Measurements from ENCODE around the gene ATF6B. TPM values are rescaled to one million over a fixed set of nuclear protein-coding genes. Genes with fewer than 3 reads are reported as not detected.

ATF6B gene
- total and polyA plus RNA-seq, 4 donors, result 20.4 to 99.9 (median 56.6) TPM

- Histone ChIP-seq H3K27ac (ENCODE audit: low read depth, low read length) (peak overlapping the region; percentile 61), H3K27me3 (ENCODE audit: control insufficient read depth, insufficient read depth, low read length) (no peaks in the 10 kb centered on the region), H3K4me3 (ENCODE audit: low read depth, low read length) (no peak overlapping the region), H3K4me1 (ENCODE audit: control insufficient read depth, insufficient read depth, low read length) (peaks cover 17% of the 10 kb centered on the region), H3K9me3 (ENCODE audit: control insufficient read depth, insufficient read depth, low read length) (no peaks in the 10 kb centered on the region), H3K36me3 (ENCODE audit: control insufficient read depth, insufficient read depth, low read length) (peaks cover 94% of the 10 kb centered on the region)
- peak in 5 of 6 donors; percentile 51 to 92 (median 68) for DNase-seq (ENCODE audit: low read depth in 4 of 6, low spot score in 6 of 6)
- WGBS (ENCODE audit: insufficient coverage), result 19% methylated on average over 12 of the region's 17 CpGs
Measured at GRCh38 chr6:32118782-32119628, 9.0 kb downstream of the ATF6B start.

DNA sequence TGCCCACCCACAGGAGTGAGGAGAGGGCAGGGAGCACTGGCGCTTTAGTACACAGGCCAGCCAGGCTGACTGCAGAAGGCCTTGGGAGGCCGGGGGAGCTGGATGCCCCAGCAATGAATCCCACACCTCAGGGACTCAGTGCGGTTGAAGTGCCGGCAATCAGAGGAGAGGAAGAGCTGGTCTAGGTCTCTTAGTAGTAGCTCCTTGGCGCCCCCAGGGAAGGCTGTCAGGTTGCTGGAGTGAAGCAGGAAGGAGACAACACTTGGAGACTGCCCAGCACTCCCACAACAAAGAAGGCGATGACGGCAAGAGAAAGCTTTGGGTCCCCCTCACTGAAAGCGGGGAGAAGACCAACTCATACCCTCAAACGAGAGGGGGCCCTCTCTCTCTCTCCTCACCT is 10.6 kb downstream of the ATF6B start:
- Histone ChIP-seq H3K4me1 (ENCODE audit: control insufficient read depth, insufficient read depth, low read length) (peaks cover 27% of the 10 kb centered on the region), H3K9me3 (ENCODE audit: control insufficient read depth, insufficient read depth, low read length) (no peaks in the 10 kb centered on the region), H3K4me3 (ENCODE audit: low read depth, low read length) (no peak overlapping the region), H3K27ac (ENCODE audit: low read depth, low read length) (no peak overlapping the region), H3K36me3 (ENCODE audit: control insufficient read depth, insufficient read depth, low read length) (peaks cover 85% of the 10 kb centered on the region), H3K27me3 (ENCODE audit: control insufficient read depth, insufficient read depth, low read length) (no peaks in the 10 kb centered on the region)
- WGBS (ENCODE audit: insufficient coverage), result 92% methylated on average over 8 of the region's 9 CpGs
- no peak for DNase-seq (ENCODE audit: low read depth in 4 of 6, low spot score in 6 of 6)

DNA sequence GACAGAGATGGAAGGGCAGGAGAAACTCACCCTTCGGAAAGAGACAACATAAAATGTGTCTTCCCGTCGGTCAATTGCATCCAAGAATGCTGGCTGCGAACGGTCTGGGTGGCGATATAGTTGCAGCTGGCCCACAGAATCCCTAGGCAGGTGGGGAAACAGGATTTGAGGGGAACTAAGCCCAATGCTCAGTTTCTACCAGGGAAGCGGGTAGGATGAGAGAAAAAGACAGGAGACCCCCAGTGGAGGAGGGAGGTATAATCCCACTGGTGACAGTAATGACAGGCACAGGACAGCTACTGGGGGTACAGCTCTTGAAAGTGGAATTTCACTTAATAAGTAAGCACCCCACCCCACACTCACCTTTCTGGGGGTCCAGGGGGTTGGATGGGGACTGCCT is 11.4 kb downstream of the ATF6B start:
- peak in 1 of 6 donors; percentile 26 for DNase-seq (ENCODE audit: low read depth in 4 of 6, low spot score in 6 of 6)
- Histone ChIP-seq H3K4me3 (ENCODE audit: low read depth, low read length) (no peak overlapping the region), H3K4me1 (ENCODE audit: control insufficient read depth, insufficient read depth, low read length) (peaks cover 28% of the 10 kb centered on the region), H3K27ac (ENCODE audit: low read depth, low read length) (no peak overlapping the region), H3K36me3 (ENCODE audit: control insufficient read depth, insufficient read depth, low read length) (peaks cover 77% of the 10 kb centered on the region), H3K27me3 (ENCODE audit: control insufficient read depth, insufficient read depth, low read length) (no peaks in the 10 kb centered on the region), H3K9me3 (ENCODE audit: control insufficient read depth, insufficient read depth, low read length) (no peaks in the 10 kb centered on the region)
- WGBS (ENCODE audit: insufficient coverage), result 84% methylated on average over 6 of the region's 7 CpGs

GRCh38 chr6:32115623-32116022 is 12.4 kb downstream of the ATF6B start:
- DNase-seq (ENCODE audit: low read depth in 4 of 6, low spot score in 6 of 6), result no peak
- Histone ChIP-seq H3K4me1 (ENCODE audit: control insufficient read depth, insufficient read depth, low read length) (peaks cover 28% of the 10 kb centered on the region), H3K27ac (ENCODE audit: low read depth, low read length) (no peak overlapping the region), H3K27me3 (ENCODE audit: control insufficient read depth, insufficient read depth, low read length) (no peaks in the 10 kb centered on the region), H3K36me3 (ENCODE audit: control insufficient read depth, insufficient read depth, low read length) (peaks cover 67% of the 10 kb centered on the region), H3K9me3 (ENCODE audit: control insufficient read depth, insufficient read depth, low read length) (no peaks in the 10 kb centered on the region), H3K4me3 (ENCODE audit: low read depth, low read length) (no peak overlapping the region)
- WGBS (ENCODE audit: insufficient coverage), result 94% methylated on average over 2 of the region's 6 CpGs

GRCh38 chr6:32114796-32115195 is 13.2 kb downstream of the ATF6B start:
- Histone ChIP-seq H3K27ac (ENCODE audit: low read depth, low read length) (peak overlapping the region; percentile 33), H3K4me3 (ENCODE audit: low read depth, low read length) (no peak overlapping the region), H3K9me3 (ENCODE audit: control insufficient read depth, insufficient read depth, low read length) (no peaks in the 10 kb centered on the region), H3K4me1 (ENCODE audit: control insufficient read depth, insufficient read depth, low read length) (peaks cover 28% of the 10 kb centered on the region), H3K36me3 (ENCODE audit: control insufficient read depth, insufficient read depth, low read length) (peaks cover 61% of the 10 kb centered on the region), H3K27me3 (ENCODE audit: control insufficient read depth, insufficient read depth, low read length) (peaks cover 3% of the 10 kb centered on the region)
- 98% methylated on average over 4 of the region's 8 CpGs for WGBS (ENCODE audit: insufficient coverage)
- no peak for DNase-seq (ENCODE audit: low read depth in 4 of 6, low spot score in 6 of 6)

- Histone ChIP-seq H3K36me3 (ENCODE audit: control insufficient read depth, insufficient read depth, low read length) (peaks cover 51% of the 10 kb centered on the region), H3K27me3 (ENCODE audit: control insufficient read depth, insufficient read depth, low read length) (peaks cover 15% of the 10 kb centered on the region), H3K4me1 (ENCODE audit: control insufficient read depth, insufficient read depth, low read length) (peaks cover 29% of the 10 kb centered on the region), H3K4me3 (ENCODE audit: low read depth, low read length) (no peak overlapping the region), H3K27ac (ENCODE audit: low read depth, low read length) (peak overlapping the region; percentile 84), H3K9me3 (ENCODE audit: control insufficient read depth, insufficient read depth, low read length) (no peaks in the 10 kb centered on the region)
- 88% methylated on average over 5 of the region's 9 CpGs for WGBS (ENCODE audit: insufficient coverage)
- DNase-seq (ENCODE audit: low read depth in 4 of 6, low spot score in 6 of 6), result peak in 2 of 6 donors; percentile 22 to 91
Measured at GRCh38 chr6:32113386-32114352, 14.4 kb downstream of the ATF6B start.

GRCh38 chr6:32112431-32112980 is 15.5 kb downstream of the ATF6B start:
- Histone ChIP-seq H3K4me3 (ENCODE audit: low read depth, low read length) (no peak overlapping the region), H3K27ac (ENCODE audit: low read depth, low read length) (peak overlapping the region; percentile 84), H3K36me3 (ENCODE audit: control insufficient read depth, insufficient read depth, low read length) (peaks cover 40% of the 10 kb centered on the region), H3K27me3 (ENCODE audit: control insufficient read depth, insufficient read depth, low read length) (peaks cover 25% of the 10 kb centered on the region), H3K4me1 (ENCODE audit: control insufficient read depth, insufficient read depth, low read length) (peaks cover 38% of the 10 kb centered on the region), H3K9me3 (ENCODE audit: control insufficient read depth, insufficient read depth, low read length) (no peaks in the 10 kb centered on the region)
- DNase-seq (ENCODE audit: low read depth in 4 of 6, low spot score in 6 of 6), result no peak
- 35% methylated on average over 7 of the region's 9 CpGs for WGBS (ENCODE audit: insufficient coverage)

GRCh38 chr6:32111424-32112066 is 16.5 kb downstream of the ATF6B start:
- peaks cover 30% of the 10 kb centered on the region for H3K36me3 ChIP-seq (ENCODE audit: control insufficient read depth, insufficient read depth, low read length)
- peaks cover 26% of the 10 kb centered on the region for H3K27me3 ChIP-seq (ENCODE audit: control insufficient read depth, insufficient read depth, low read length)
- no peaks in the 10 kb centered on the region for H3K9me3 ChIP-seq (ENCODE audit: control insufficient read depth, insufficient read depth, low read length)
- peaks cover 40% of the 10 kb centered on the region for H3K4me1 ChIP-seq (ENCODE audit: control insufficient read depth, insufficient read depth, low read length)
- 71% methylated on average over 1 of the region's 7 CpGs for WGBS (ENCODE audit: insufficient coverage)
- H3K4me3 ChIP-seq (ENCODE audit: low read depth, low read length), result no peak overlapping the region
- peak overlapping the region; percentile 84 for H3K27ac ChIP-seq (ENCODE audit: low read depth, low read length)
- no peak for DNase-seq (ENCODE audit: low read depth in 4 of 6, low spot score in 6 of 6)

DNA sequence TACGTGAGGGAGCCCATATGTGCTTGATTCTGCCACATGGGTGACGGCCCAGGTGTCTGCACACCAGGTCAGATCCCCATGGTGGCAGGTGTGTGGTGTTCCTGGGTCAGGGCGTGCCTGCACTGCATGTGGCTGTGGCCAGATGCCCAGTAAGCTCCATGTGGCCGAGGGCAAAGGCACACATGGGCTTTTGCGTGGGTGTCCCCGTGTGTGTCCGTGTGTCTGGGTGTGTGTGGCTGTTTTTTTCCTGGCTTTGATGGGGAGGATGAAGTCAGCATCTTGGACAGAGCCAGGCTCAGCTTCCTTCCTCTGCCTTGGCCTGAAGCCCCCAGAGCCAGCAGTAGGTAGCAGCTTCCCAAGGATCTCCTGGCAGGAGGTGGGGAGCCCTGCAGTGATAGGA is 17.4 kb downstream of the ATF6B start:
- DNase-seq (ENCODE audit: low read depth in 4 of 6, low spot score in 6 of 6), result no peak
- Histone ChIP-seq H3K9me3 (ENCODE audit: control insufficient read depth, insufficient read depth, low read length) (no peaks in the 10 kb centered on the region), H3K4me3 (ENCODE audit: low read depth, low read length) (no peak overlapping the region), H3K4me1 (ENCODE audit: control insufficient read depth, insufficient read depth, low read length) (peaks cover 40% of the 10 kb centered on the region), H3K27me3 (ENCODE audit: control insufficient read depth, insufficient read depth, low read length) (peaks cover 26% of the 10 kb centered on the region), H3K27ac (ENCODE audit: low read depth, low read length) (peak overlapping the region; percentile 54), H3K36me3 (ENCODE audit: control insufficient read depth, insufficient read depth, low read length) (peaks cover 21% of the 10 kb centered on the region)
- WGBS (ENCODE audit: insufficient coverage), result 78% methylated on average over 4 of the region's 7 CpGs
